HG03457 (cell line): ENCODE data around the gene FAM8A1.

Experiments
- ATAC-seq: cut with Tn5 transposase; IDR thresholded peaks from one replicate; pipeline ENCODE4 v1.9.1; 2021; ENCODE audit warnings: moderate number of reproducible peaks; ENCODE audit not compliant: unreplicated experiment

FAM8A1 gene

GRCh38 chr6:17653198-17653882, 53.2 kb downstream of the FAM8A1 start:
- ATAC-seq, result no peak

GRCh38 chr6:17656092-17656491, 56.0 kb downstream of the FAM8A1 start:
- ATAC-seq, result no peak

GRCh38 chr6:17656644-17657043, 56.5 kb downstream of the FAM8A1 start:
- no peak for ATAC-seq
